ENCODE data around the gene BRD8. TPM values are rescaled to one million over a fixed set of nuclear protein-coding genes. Genes with fewer than 3 reads are reported as not detected.
A peak's percentile ranks its signal among the peaks of the same experiment; 100 is the strongest.
"Not testable (repeated sequence)": the region's sequence is repeated elsewhere in the genome, so short reads cannot be mapped to it uniquely, and the experiment has no call there.

BRD8 gene
- total RNA-seq, 1 donor, result 51.0 TPM

DNA sequence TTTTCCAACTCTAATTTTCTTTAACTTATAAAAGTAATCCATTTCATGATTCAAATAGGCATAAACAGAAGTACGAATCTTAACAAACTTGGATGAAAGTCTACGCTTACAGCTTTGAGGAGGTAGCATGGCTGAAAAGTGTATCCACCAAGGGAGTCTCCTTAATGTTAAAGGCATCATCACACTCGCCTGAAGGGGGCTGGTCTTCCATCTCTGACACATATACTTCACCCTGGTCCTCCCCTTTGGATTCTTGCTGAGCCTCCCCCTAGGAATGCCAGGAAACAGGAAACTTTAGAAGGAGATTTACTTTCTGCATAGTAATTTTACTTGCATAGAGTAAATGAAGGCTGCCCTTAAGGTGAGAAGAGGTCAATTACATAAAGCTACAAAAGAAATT is 28.9 kb downstream of the BRD8 start:
- no peak overlapping the region for H3K4me2 ChIP-seq (ENCODE audit: insufficient read depth, low read length)
- TF ChIP-seq, protein P1, sequence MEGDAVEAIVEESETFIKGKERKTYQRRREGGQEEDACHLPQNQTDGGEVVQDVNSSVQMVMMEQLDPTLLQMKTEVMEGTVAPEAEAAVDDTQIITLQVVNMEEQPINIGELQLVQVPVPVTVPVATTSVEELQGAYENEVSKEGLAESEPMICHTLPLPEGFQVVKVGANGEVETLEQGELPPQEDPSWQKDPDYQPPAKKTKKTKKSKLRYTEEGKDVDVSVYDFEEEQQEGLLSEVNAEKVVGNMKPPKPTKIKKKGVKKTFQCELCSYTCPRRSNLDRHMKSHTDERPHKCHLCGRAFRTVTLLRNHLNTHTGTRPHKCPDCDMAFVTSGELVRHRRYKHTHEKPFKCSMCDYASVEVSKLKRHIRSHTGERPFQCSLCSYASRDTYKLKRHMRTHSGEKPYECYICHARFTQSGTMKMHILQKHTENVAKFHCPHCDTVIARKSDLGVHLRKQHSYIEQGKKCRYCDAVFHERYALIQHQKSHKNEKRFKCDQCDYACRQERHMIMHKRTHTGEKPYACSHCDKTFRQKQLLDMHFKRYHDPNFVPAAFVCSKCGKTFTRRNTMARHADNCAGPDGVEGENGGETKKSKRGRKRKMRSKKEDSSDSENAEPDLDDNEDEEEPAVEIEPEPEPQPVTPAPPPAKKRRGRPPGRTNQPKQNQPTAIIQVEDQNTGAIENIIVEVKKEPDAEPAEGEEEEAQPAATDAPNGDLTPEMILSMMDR (IDR thresholded peaks at IDR 0.05; ENCODE audit: extremely low read depth, low read depth, low read length), result no peak
- no peaks in the 10 kb centered on the region for H4K20me1 ChIP-seq (ENCODE audit: insufficient read depth, low read length)
- H3K27me3 ChIP-seq (ENCODE audit: insufficient read depth, low read length), result no peaks in the 10 kb centered on the region
- H2AFZ ChIP-seq (ENCODE audit: low read length), result no peak overlapping the region
- DNase-seq (ENCODE audit: insufficient read length, low spot score, missing footprints), result no peak
- no peak overlapping the region for H3K4me3 ChIP-seq (ENCODE audit: insufficient read depth, low read length)
- H3K4me1 ChIP-seq (ENCODE audit: insufficient read depth, low read length), result no peaks in the 10 kb centered on the region
- H3K79me2 ChIP-seq (ENCODE audit: insufficient read depth, low read length), result no peaks in the 10 kb centered on the region
- H3K27ac ChIP-seq (ENCODE audit: low read depth, low read length), result no peak overlapping the region
- no peaks in the 10 kb centered on the region for H3K9me3 ChIP-seq (ENCODE audit: low read depth, low read length)
- H3K36me3 ChIP-seq (ENCODE audit: insufficient read depth, low read length), result no peaks in the 10 kb centered on the region

DNA sequence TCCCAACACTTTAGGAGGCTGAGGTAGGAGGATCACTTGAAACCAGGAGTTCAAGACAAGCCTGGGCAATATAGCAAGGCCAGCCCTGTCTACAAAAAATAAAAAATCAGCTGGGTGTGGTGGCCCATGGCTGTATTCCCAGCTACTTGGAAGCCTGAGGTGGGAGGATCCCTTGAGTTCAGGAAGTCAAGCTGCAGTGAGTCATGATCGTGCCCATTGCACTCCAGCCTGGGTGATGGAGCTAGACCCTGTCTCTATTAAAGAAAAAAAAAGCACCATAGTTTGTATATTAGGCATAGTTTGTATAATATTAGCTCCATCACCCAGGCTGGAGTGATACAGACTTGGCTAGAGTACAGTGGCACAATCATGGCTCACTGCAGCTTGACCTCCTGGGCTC is 29.6 kb downstream of the BRD8 start:
- DNase-seq (ENCODE audit: insufficient read length, low spot score, missing footprints), result no peak
- TF ChIP-seq, protein P1 (IDR thresholded peaks at IDR 0.05; ENCODE audit: extremely low read depth, low read depth, low read length), result no peak
- H2AFZ ChIP-seq (ENCODE audit: low read length), result peak overlapping the region; percentile 47
- no peaks in the 10 kb centered on the region for H3K9me3 ChIP-seq (ENCODE audit: low read depth, low read length)
- H3K27ac ChIP-seq (ENCODE audit: low read depth, low read length), result no peak overlapping the region
- H3K4me3 ChIP-seq (ENCODE audit: insufficient read depth, low read length), result no peak overlapping the region
- H3K4me1 ChIP-seq (ENCODE audit: insufficient read depth, low read length), result no peaks in the 10 kb centered on the region
- no peaks in the 10 kb centered on the region for H3K79me2 ChIP-seq (ENCODE audit: insufficient read depth, low read length)
- H3K4me2 ChIP-seq (ENCODE audit: insufficient read depth, low read length), result no peak overlapping the region
- H4K20me1 ChIP-seq (ENCODE audit: insufficient read depth, low read length), result no peaks in the 10 kb centered on the region
- no peaks in the 10 kb centered on the region for H3K27me3 ChIP-seq (ENCODE audit: insufficient read depth, low read length)
- H3K36me3 ChIP-seq (ENCODE audit: insufficient read depth, low read length), result no peaks in the 10 kb centered on the region

DNA sequence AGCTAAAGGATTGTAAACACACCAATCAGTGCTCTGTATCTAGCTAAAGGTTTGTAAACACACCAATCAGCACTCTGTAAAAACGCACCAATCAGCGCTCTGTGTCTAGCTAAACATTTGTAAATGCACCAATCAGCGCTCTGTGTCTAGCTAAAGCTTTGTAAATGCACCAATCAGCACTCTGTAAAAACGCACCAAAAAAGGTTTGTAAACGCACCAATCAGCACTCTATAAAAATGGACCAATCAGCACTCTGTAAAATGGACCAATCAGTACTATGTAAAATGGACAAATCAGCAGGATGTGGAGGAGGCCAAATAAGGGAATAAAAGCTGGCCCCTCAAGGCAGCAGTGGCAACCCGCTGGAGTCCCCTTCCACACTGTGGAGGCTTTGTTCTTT is 34.9 kb downstream of the BRD8 start:
- not testable (repeated sequence) for DNase-seq (ENCODE audit: insufficient read length, low spot score, missing footprints); H3K79me2 ChIP-seq (ENCODE audit: insufficient read depth, low read length); H3K4me2 ChIP-seq (ENCODE audit: insufficient read depth, low read length); H3K27ac ChIP-seq (ENCODE audit: low read depth, low read length); H3K27me3 ChIP-seq (ENCODE audit: insufficient read depth, low read length); H2AFZ ChIP-seq (ENCODE audit: low read length); H3K4me1 ChIP-seq (ENCODE audit: insufficient read depth, low read length); H3K9me3 ChIP-seq (ENCODE audit: low read depth, low read length); H4K20me1 ChIP-seq (ENCODE audit: insufficient read depth, low read length); H3K36me3 ChIP-seq (ENCODE audit: insufficient read depth, low read length); H3K4me3 ChIP-seq (ENCODE audit: insufficient read depth, low read length)

DNA sequence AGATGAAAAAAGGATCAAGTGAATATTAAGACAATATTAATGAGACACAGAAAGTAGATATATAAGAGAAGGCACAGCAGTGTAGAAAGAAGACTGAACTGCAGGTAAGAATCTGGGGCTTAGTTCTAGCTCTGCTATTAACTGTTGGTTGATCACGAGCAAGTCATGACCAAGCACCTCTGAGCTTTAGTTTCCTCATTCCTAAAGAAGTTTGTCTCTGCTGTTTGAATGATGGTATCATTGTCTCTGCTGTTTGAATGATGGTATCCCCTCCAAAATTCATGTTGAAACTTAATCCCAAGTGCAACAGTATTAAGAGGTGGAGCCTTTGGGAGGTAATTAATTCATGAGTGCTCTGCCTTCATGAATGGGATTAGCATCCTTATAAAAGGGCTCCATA is 36.7 kb downstream of the BRD8 start:
- Histone ChIP-seq H3K4me1 (ENCODE audit: insufficient read depth, low read length) (no peaks in the 10 kb centered on the region), H3K9me3 (ENCODE audit: low read depth, low read length) (no peaks in the 10 kb centered on the region), H3K27ac (ENCODE audit: low read depth, low read length) (no peak overlapping the region), H3K36me3 (ENCODE audit: insufficient read depth, low read length) (no peaks in the 10 kb centered on the region), H3K27me3 (ENCODE audit: insufficient read depth, low read length) (no peaks in the 10 kb centered on the region), H3K4me3 (ENCODE audit: insufficient read depth, low read length) (no peak overlapping the region), H3K79me2 (ENCODE audit: insufficient read depth, low read length) (no peaks in the 10 kb centered on the region), H4K20me1 (ENCODE audit: insufficient read depth, low read length) (no peaks in the 10 kb centered on the region), H2AFZ (ENCODE audit: low read length) (no peak overlapping the region), H3K4me2 (ENCODE audit: insufficient read depth, low read length) (no peak overlapping the region)
- TF ChIP-seq, protein P1 (IDR thresholded peaks at IDR 0.05; ENCODE audit: extremely low read depth, low read depth, low read length), result no peak
- DNase-seq (ENCODE audit: insufficient read length, low spot score, missing footprints), result no peak
